NB4 (cell line): Measurements from ENCODE around the gene TBC1D22A.

Experiments
- CTCF ChIP-seq: IDR thresholded peaks from one replicate; pipeline ENCODE4 v1.5.1; 2012; ENCODE audit warnings: low read depth, low read length
- POLR2A ChIP-seq: IDR thresholded peaks from 2 replicates; pipeline ENCODE4 v1.6.1; 2011; ENCODE audit warnings: mild to moderate bottlenecking; ENCODE audit not compliant: insufficient read length; ENCODE audit errors: extremely low read depth

GRCh38 chr22:47202819-47203553 lies 440.5 kb downstream of the TBC1D22A start:
- no peak for TF ChIP-seq CTCF
- TF ChIP-seq POLR2A: no peak
